Upper lobe of left lung (tissue), 6 donors: ENCODE measurements around the gene SELENOT. TPM values are rescaled to one million over a fixed set of nuclear protein-coding genes. Genes with fewer than 3 reads are reported as not detected.

ENCODE experiments used
- ATAC-seq, 2 donors: fragments of 200-7000 bp; cut with Tn5 transposase; one replicate each; pipeline ENCODE4 v1.9.1; 2022; ENCODE audit warnings: mild to moderate bottlenecking in 2 of 2, moderate library complexity in 2 of 2; ENCODE audit not compliant: low FRiP score in 2 of 2
- DNase-seq, 2 donors: peaks; one replicate each; pipeline ENCODE4 v3.0.0-alpha.2; 2019 to 2020
- H3K27ac ChIP-seq, 4 donors: fragments of 200-600 bp; sonication (generic); one replicate each; pipeline ENCODE4 v1.5.1; 2016 to 2019
- H3K27me3 ChIP-seq, 4 donors: fragments of 200-600 bp; sonication (generic); one replicate each; pipeline ENCODE4 v1.5.1; 2017 to 2019
- H3K36me3 ChIP-seq, 4 donors: fragments of 200-600 bp; sonication (generic); one replicate each; pipeline ENCODE4 v1.5.1; 2016 to 2019
- H3K4me1 ChIP-seq, 4 donors: fragments of 200-600 bp; sonication (generic); one replicate each; pipeline ENCODE4 v1.5.1; 2018 to 2019
- H3K4me3 ChIP-seq, 4 donors: fragments of 200-600 bp; sonication (generic); one replicate each; pipeline ENCODE4 v1.5.1; 2017 to 2019; ENCODE audit warnings: mild to moderate bottlenecking in 2 of 4, moderate library complexity in 1 of 4
- H3K9me3 ChIP-seq, 4 donors: fragments of 200-600 bp; sonication (generic); one replicate each; pipeline ENCODE4 v1.5.1; 2018 to 2019
- EP300 ChIP-seq, 4 donors: sonication (generic); formaldehyde crosslinking; IDR thresholded peaks; one replicate each; pipeline ENCODE4 v1.5.1; 2017; ENCODE audit warnings: antibody characterized with exemption in 4 of 4, control low read depth in 2 of 4
- POLR2A ChIP-seq, 4 donors: fragments of 450-650 bp; IDR thresholded peaks; one replicate each; pipeline ENCODE4 v1.5.1; 2016 to 2017; ENCODE audit warnings: antibody characterized with exemption in 4 of 4, mild to moderate bottlenecking in 2 of 4
- POLR2AphosphoS5 ChIP-seq, 2 donors: sonication (generic); formaldehyde crosslinking; IDR thresholded peaks; one replicate each; pipeline ENCODE4 v1.5.1; 2017; ENCODE audit warnings: antibody characterized with exemption in 2 of 2
- WGBS, 2 donors: methylation state at CpG; one replicate each; pipeline ENCODE4 v1.1.5; 2017 to 2018; 5-methylcytosine and 5-hydroxymethylcytosine counted together
- total RNA-seq, 6 donors: library from RNA; depleted of rRNA in 4 of 6; stranded (reverse); fragments of >200 nt in 4 of 6; gene quantifications; one replicate each; pipeline versions ENCODE4 v1.1.0 to v1.2.1, GENCODE V29; 2016 to 2021
- TF ChIP-seq, protein P1 (sequence below), 6 experiments: fragments of 450-650 bp in 4 of 6; fragments of 200-600 bp in 2 of 6; sonication (generic) in 2 of 6; IDR thresholded peaks; one replicate each; pipeline ENCODE4 v1.5.1; 2016 to 2019; ENCODE audit warnings: antibody characterized with exemption in 6 of 6
- donor health status: DM: no; HTN: no; CAD: no; lungs with moderate emphysema.
- donor health status: DM: no; HTN: yes; CAD: no; lungs with severe emphysema.

SELENOT gene
- 100 to 1,000 TPM in 2 of 6 donors, 10 to 100 TPM in 3, 1 to 10 TPM in 1; 9.4 to 120 (median 90.2) TPM for total RNA-seq

DNA sequence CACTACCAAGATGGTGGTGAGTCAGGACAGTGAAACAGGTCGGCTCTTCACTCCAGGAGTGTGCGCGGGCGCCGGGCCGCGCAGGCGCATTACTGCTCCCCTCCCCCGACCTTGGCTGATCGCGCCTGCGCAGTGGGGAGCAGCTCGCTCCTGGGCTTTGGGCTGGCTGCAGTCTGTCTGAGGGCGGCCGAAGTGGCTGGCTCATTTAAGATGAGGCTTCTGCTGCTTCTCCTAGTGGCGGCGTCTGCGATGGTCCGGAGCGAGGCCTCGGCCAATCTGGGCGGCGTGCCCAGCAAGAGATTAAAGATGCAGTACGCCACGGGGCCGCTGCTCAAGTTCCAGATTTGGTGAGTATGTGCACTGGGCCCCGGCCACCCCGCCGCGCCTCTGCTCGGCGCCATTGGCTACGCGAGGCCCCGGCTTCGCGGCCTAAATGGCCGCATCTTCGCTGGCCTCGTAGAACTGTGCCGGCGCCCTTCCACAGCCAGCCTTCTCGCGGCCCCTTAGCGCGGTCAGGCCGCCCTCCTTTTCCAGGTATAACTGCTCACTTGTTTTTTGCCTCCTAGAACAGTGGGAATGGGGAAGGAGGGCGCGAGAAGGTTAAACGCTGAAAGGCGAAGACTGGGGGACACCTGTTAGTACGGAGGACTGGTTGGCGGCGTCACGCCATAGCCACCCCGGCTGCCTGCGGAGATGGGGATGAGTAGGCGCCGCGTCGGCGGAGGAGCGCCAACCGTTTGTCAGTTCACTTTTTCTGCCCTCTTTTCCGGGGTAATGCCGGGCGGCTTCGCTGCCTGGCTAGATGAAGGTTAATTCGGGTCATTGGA is at the start of gene SELENOT:
Gene SELENOT, plus strand, starts transcription at position 169 of the 827 bp plus-strand sequence. Its CDS starts 42 bp downstream, at position 211.
- 0 to 1% methylated on average over 21 to 62 of the region's 69 CpGs for WGBS, 2 donors
- Histone ChIP-seq H3K36me3 (peaks cover 0 to 4% (median 0%) of the 10 kb centered on the region in 4 donors), H3K4me1 (peaks cover 30 to 43% (median 33%) of the 10 kb centered on the region in 4 donors)

GRCh38 chr3:150555859-150556436 is 47.2 kb upstream of the SELENOT start:
- no peak for ATAC-seq

More for the DNA sequence above, at the start of gene SELENOT:
- Histone ChIP-seq H3K27me3 (no peaks in the 10 kb centered on the region), H3K9me3 (no peaks in the 10 kb centered on the region), H3K4me3 (peak within 1 kb of the TSS; percentile 65 to 85 (median 70)), H3K27ac (peak within 1 kb of the TSS; percentile 91 to 99 (median 98))
- ATAC-seq, result peak; percentile 97
- peak; percentile 94 to 99 for DNase-seq
- TF ChIP-seq POLR2A (IDR thresholded peaks at IDR 0.05) (peak; percentile 45 to 99 (median 95)), EP300 (IDR thresholded peaks at IDR 0.05) (peak in 1 of 4 donors; percentile 9), POLR2AphosphoS5 (IDR thresholded peaks at IDR 0.05) (peak; percentile 91 to 96)
- TF ChIP-seq, protein P1, sequence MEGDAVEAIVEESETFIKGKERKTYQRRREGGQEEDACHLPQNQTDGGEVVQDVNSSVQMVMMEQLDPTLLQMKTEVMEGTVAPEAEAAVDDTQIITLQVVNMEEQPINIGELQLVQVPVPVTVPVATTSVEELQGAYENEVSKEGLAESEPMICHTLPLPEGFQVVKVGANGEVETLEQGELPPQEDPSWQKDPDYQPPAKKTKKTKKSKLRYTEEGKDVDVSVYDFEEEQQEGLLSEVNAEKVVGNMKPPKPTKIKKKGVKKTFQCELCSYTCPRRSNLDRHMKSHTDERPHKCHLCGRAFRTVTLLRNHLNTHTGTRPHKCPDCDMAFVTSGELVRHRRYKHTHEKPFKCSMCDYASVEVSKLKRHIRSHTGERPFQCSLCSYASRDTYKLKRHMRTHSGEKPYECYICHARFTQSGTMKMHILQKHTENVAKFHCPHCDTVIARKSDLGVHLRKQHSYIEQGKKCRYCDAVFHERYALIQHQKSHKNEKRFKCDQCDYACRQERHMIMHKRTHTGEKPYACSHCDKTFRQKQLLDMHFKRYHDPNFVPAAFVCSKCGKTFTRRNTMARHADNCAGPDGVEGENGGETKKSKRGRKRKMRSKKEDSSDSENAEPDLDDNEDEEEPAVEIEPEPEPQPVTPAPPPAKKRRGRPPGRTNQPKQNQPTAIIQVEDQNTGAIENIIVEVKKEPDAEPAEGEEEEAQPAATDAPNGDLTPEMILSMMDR (IDR thresholded peaks at IDR 0.05), result peak in 4 of 6 experiments; percentile 34 to 83 (median 60)

DNA sequence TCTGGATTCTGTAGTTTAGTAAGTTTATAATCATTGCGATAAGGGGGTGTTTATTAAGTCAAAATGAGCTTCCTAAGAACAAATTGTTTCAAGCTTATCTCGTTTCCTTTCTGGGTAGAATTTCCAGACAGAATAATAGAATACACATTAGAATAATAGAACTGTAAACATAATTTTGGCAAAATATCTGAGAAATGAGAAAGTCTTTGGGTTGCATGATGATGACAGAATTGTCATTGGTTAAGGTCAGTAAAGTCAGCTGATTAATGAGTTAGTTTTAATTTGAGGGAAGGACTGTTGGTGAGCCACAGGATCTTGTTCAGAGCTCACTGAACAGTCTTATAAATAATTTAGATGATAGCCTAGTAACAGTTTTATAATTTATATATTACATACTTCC is 46.3 kb upstream of the SELENOT start:
- H3K27ac ChIP-seq, result peak overlapping the region in 2 of 4 donors; percentile 40 to 61
- no peaks in the 10 kb centered on the region for H3K9me3 ChIP-seq
- H3K36me3 ChIP-seq, result peaks cover 0 to 59% (median 17%) of the 10 kb centered on the region in 4 donors
- no peaks in the 10 kb centered on the region for H3K27me3 ChIP-seq
- DNase-seq (no peak), ATAC-seq (no peak)
- WGBS, 2 donors, result 60% methylated on average over 2 of the region's 2 CpGs
- H3K4me3 ChIP-seq, result no peak overlapping the region
- TF ChIP-seq, protein P1 (IDR thresholded peaks at IDR 0.05), result no peak
- TF ChIP-seq POLR2AphosphoS5 (IDR thresholded peaks at IDR 0.05) (no peak), EP300 (IDR thresholded peaks at IDR 0.05) (peak in 1 of 4 donors; percentile 49), POLR2A (IDR thresholded peaks at IDR 0.05) (no peak)
- peaks cover 0 to 13% (median 7%) of the 10 kb centered on the region in 4 donors for H3K4me1 ChIP-seq

More at GRCh38 chr3:150555859-150556436, 47.2 kb upstream of the SELENOT start:
- TF ChIP-seq POLR2A (IDR thresholded peaks at IDR 0.05), result no peak
- no peak for TF ChIP-seq EP300 (IDR thresholded peaks at IDR 0.05)
- TF ChIP-seq, protein P1 (IDR thresholded peaks at IDR 0.05), result no peak
- TF ChIP-seq POLR2AphosphoS5 (IDR thresholded peaks at IDR 0.05), result no peak
- WGBS, 2 donors, result 88% methylated on average over 4 of the region's 4 CpGs
- no peak overlapping the region for H3K4me3 ChIP-seq
- H3K4me1 ChIP-seq, result peaks cover 0 to 13% (median 7%) of the 10 kb centered on the region in 4 donors
- peaks cover 0 to 57% (median 17%) of the 10 kb centered on the region in 4 donors for H3K36me3 ChIP-seq
- no peaks in the 10 kb centered on the region for H3K9me3 ChIP-seq
- H3K27ac ChIP-seq, result no peak overlapping the region
- no peaks in the 10 kb centered on the region for H3K27me3 ChIP-seq
- no peak for DNase-seq

- DNase-seq (no peak), ATAC-seq (no peak)
- H3K36me3 ChIP-seq, result peaks cover 0 to 54% (median 17%) of the 10 kb centered on the region in 4 donors
- no peaks in the 10 kb centered on the region for H3K27me3 ChIP-seq
- TF ChIP-seq POLR2AphosphoS5 (IDR thresholded peaks at IDR 0.05), result no peak
- TF ChIP-seq, protein P1 (IDR thresholded peaks at IDR 0.05), result no peak
- no peak for TF ChIP-seq POLR2A (IDR thresholded peaks at IDR 0.05)
- TF ChIP-seq EP300 (IDR thresholded peaks at IDR 0.05), result no peak
- H3K9me3 ChIP-seq, result no peaks in the 10 kb centered on the region
- H3K4me1 ChIP-seq, result peaks cover 0 to 13% (median 7%) of the 10 kb centered on the region in 4 donors
- H3K27ac ChIP-seq, result no peak overlapping the region
- 60 to 73% methylated on average over 1 of the region's 1 CpG for WGBS, 2 donors
- no peak overlapping the region for H3K4me3 ChIP-seq
Measured at GRCh38 chr3:150557725-150558124, 45.4 kb upstream of the SELENOT start.
